Esophagus squamous epithelium (tissue), 5 donors: ENCODE results near the gene INAVA. TPM values are rescaled to one million over a fixed set of nuclear protein-coding genes. Genes with fewer than 3 reads are reported as not detected.

Source experiments
- DNase-seq: peaks from one replicate; lab custom pipeline; 2025; lab: John Stamatoyannopoulos, UW
- H3K27ac ChIP-seq, 4 donors: fragments of 200-600 bp; sonication (generic); one replicate each; pipeline ENCODE4 v1.5.1; 2016 to 2019; ENCODE audit warnings: mild to moderate bottlenecking in 1 of 4
- H3K27me3 ChIP-seq, 4 donors: fragments of 200-600 bp; sonication (generic); 1 replicate in 3 of 4; 2 replicates in 1 of 4; pipeline versions ENCODE4 v1.5.1 to v1.6.0; 2017 to 2021; ENCODE audit warnings: antibody characterized with exemption in 1 of 4
- H3K36me3 ChIP-seq, 3 donors: fragments of 200-600 bp; sonication (generic); one replicate each; pipeline ENCODE4 v1.5.1; 2016 to 2019
- H3K4me1 ChIP-seq, 3 donors: fragments of 200-600 bp; sonication (generic); one replicate each; pipeline ENCODE4 v1.5.1; 2017 to 2019
- H3K4me3 ChIP-seq, 4 donors: fragments of 200-600 bp; sonication (generic); 1 replicate in 3 of 4; 2 replicates in 1 of 4; pipeline ENCODE4 v1.5.1; 2016 to 2019; ENCODE audit warnings: mild to moderate bottlenecking in 2 of 4, moderate library complexity in 1 of 4
- H3K9me3 ChIP-seq, 3 donors: fragments of 200-600 bp; sonication (generic); one replicate each; pipeline ENCODE4 v1.5.1; 2016 to 2019
- POLR2A ChIP-seq, 4 donors: fragments of 450-650 bp; IDR thresholded peaks; one replicate each; pipeline ENCODE4 v1.6.1; 2017; ENCODE audit warnings: antibody characterized with exemption in 4 of 4, mild to moderate bottlenecking in 4 of 4, moderate library complexity in 3 of 4
- WGBS, 2 donors: methylation state at CpG; one replicate each; pipeline ENCODE4 v1.1.5; 2018; 5-methylcytosine and 5-hydroxymethylcytosine counted together
- intact Hi-C: fragments of 100-400 bp; cut with DNase I; formaldehyde crosslinking; loops from one replicate; pipeline ENCODE4 v1.15.0; 2022
- total RNA-seq, 4 donors: library from RNA; depleted of rRNA; stranded (reverse); fragments of >200 nt; gene quantifications; one replicate each; pipeline ENCODE4 v1.1.0, GENCODE V29; 2016
- TF ChIP-seq, protein P1 (sequence below), 6 experiments: fragments of 450-650 bp in 4 of 6; fragments of 200-600 bp in 2 of 6; sonication (generic) in 2 of 6; IDR thresholded peaks; one replicate each; pipeline ENCODE4 v1.5.1; 2016 to 2019; ENCODE audit warnings: antibody characterized with exemption in 6 of 6, mild to moderate bottlenecking in 4 of 6, moderate library complexity in 4 of 6
- donor health status: DM: yes; HTN: yes; CAD: no.

INAVA gene
- total RNA-seq, 4 donors from 2014 or later = 45.6 to 102 (median 58.4) TPM

DNA sequence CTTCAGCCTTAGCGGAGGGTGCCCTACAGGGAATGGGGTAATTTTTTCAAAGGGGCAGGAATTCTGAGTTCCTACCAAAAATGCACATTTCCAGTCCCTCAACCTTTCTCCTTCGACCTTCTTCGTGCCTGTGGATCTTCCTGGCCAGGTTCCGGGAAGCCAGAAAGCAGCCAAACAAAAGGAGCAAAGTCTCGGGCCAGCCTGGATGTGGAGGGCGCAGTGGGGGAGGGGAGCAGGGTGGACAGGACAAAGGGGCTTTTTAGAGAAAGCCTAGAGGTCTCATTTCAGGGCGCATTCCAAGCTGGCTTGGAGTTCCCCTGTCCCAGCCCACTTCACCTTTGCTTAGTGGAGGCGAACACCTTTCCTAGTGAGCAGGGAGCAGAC lies 2.9 kb upstream of the INAVA start:
- Histone ChIP-seq H3K4me1 (peaks cover 12 to 59% (median 26%) of the 10 kb centered on the region in 3 donors), H3K27me3 (peaks cover 0 to 55% (median 0%) of the 10 kb centered on the region in 4 donors), H3K9me3 (no peaks in the 10 kb centered on the region), H3K4me3 (peak overlapping the region; percentile 39 to 78 (median 54)), H3K27ac (peak overlapping the region in 1 of 4 donors; percentile 78), H3K36me3 (no peaks in the 10 kb centered on the region)
- intact Hi-C loops = no loop called here
- DNase-seq = no peak
- WGBS, 2 donors = 27 to 38% methylated on average over 5 to 7 of the region's 8 CpGs
- TF ChIP-seq, protein P1, sequence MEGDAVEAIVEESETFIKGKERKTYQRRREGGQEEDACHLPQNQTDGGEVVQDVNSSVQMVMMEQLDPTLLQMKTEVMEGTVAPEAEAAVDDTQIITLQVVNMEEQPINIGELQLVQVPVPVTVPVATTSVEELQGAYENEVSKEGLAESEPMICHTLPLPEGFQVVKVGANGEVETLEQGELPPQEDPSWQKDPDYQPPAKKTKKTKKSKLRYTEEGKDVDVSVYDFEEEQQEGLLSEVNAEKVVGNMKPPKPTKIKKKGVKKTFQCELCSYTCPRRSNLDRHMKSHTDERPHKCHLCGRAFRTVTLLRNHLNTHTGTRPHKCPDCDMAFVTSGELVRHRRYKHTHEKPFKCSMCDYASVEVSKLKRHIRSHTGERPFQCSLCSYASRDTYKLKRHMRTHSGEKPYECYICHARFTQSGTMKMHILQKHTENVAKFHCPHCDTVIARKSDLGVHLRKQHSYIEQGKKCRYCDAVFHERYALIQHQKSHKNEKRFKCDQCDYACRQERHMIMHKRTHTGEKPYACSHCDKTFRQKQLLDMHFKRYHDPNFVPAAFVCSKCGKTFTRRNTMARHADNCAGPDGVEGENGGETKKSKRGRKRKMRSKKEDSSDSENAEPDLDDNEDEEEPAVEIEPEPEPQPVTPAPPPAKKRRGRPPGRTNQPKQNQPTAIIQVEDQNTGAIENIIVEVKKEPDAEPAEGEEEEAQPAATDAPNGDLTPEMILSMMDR (IDR thresholded peaks at IDR 0.05) = no peak

DNA sequence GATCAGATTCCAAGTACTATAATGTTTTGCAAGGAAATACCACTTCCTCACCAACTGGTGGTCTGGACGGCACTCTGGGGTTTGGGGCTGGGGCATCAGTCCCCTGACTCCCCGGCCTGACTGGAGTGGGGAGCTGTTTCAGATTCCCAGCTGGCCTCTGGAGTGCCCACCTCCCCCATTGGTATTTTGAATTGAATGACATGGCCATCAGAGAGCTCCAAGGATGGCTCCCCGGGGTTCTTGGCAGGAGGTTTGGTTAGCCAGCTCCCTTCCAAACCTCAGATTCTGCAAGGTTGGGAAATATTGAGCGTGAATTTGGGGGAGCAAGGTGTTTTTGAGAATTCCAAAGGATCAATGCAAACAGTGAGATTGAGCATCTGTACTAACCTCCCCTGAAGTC lies 2.2 kb upstream of the INAVA start:
- DNase-seq = no peak
- no peaks in the 10 kb centered on the region for H3K36me3 ChIP-seq
- H3K27me3 ChIP-seq = peaks cover 0 to 54% (median 0%) of the 10 kb centered on the region in 4 donors
- no peak for TF ChIP-seq POLR2A (IDR thresholded peaks at IDR 0.05)
- TF ChIP-seq, protein P1 (IDR thresholded peaks at IDR 0.05) = no peak
- 54 to 60% methylated on average over 3 to 4 of the region's 4 CpGs for WGBS, 2 donors
- H3K4me3 ChIP-seq = no peak overlapping the region
- intact Hi-C loops = no loop called here
- peaks cover 12 to 67% (median 31%) of the 10 kb centered on the region in 3 donors for H3K4me1 ChIP-seq
- no peak overlapping the region for H3K27ac ChIP-seq
- H3K9me3 ChIP-seq = no peaks in the 10 kb centered on the region

DNA sequence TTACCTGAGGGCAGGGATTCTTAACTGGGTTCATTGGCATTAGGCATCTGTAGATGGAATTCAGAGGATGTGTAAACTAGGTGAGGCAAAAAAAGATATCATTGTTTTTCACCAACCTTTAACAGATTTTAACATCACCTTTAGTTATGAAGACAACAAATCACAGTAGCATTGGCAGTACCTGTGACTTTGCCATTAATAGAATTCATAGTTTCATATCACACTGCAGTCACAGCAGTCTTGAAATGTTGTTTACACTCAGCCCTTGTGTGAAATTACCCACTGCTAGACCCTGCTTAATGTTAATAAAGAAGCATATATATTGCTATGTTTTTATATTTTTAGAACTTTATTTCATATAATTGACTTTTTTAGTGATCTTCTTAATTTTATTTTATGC lies 1.7 kb upstream of the INAVA start:
- TF ChIP-seq, protein P1 (IDR thresholded peaks at IDR 0.05) = no peak
- TF ChIP-seq POLR2A (IDR thresholded peaks at IDR 0.05) = no peak
- H3K36me3 ChIP-seq = peaks cover 0 to 3% (median 0%) of the 10 kb centered on the region in 3 donors
- no peak overlapping the region for H3K4me3 ChIP-seq
- peak overlapping the region in 2 of 4 donors; percentile 94 to 96 for H3K27ac ChIP-seq
- peaks cover 0 to 50% (median 0%) of the 10 kb centered on the region in 4 donors for H3K27me3 ChIP-seq
- no peak for DNase-seq
- intact Hi-C loops = no loop called here
- H3K4me1 ChIP-seq = peaks cover 14 to 71% (median 35%) of the 10 kb centered on the region in 3 donors
- no peaks in the 10 kb centered on the region for H3K9me3 ChIP-seq

DNA sequence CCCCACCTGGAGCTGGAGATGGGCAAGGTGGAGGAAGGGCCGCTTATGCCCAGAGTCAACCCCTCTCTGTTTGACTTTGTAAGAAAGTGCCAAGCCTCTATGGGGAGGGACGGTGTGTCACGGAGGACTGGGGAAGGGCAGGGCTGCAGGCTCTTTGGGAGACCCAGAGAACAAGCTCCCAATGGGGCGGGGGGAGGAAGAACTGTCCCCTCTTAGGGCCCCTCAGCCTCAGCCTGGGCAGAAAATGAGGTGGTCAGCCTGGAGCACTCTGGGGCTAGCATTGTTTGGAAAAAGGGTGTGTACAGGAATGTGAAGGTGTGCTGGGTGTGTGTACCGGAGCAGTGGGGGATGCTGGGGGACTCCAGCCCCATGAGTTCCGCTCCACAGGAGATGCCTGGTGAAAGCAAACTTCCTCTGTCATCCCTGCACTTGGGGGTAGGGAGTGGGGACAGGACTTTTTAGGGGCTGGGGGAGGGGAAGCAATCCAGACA lies 1.2 kb upstream of the INAVA start:
- intact Hi-C loops = no loop called here
- 31 to 48% methylated on average over 4 to 6 of the region's 6 CpGs for WGBS, 2 donors
- Histone ChIP-seq H3K27me3 (peaks cover 0 to 46% (median 0%) of the 10 kb centered on the region in 4 donors), H3K27ac (peak overlapping the region in 3 of 4 donors; percentile 94 to 96 (median 95)), H3K9me3 (no peaks in the 10 kb centered on the region), H3K4me3 (no peak overlapping the region), H3K4me1 (peaks cover 19 to 76% (median 40%) of the 10 kb centered on the region in 3 donors), H3K36me3 (peaks cover 0 to 8% (median 0%) of the 10 kb centered on the region in 3 donors)
- TF ChIP-seq, protein P1 (IDR thresholded peaks at IDR 0.05) = no peak
- no peak for TF ChIP-seq POLR2A (IDR thresholded peaks at IDR 0.05)
- DNase-seq = no peak

DNA sequence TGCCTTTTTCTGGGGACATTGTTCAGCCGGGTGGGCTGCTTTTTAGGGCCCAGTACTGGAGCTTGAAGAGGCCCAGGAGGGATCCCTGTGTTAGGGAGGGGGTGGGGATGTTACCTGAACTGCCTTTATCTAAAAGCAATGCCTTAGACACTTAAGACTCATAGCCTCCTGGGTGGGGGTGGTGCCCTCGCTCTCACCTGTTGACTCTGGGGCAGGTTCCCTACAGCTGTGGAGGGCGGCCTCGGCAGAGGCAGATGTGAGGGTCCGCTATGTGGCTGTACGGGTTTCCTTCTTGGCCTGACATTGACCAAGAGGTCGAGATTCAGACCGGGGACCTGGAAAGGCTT lies 716 bp downstream of the INAVA start:
- 47 to 54% methylated on average over 3 to 6 of the region's 8 CpGs for WGBS, 2 donors
- intact Hi-C loops = no loop called here
- peak overlapping the region; percentile 61 to 71 (median 62) for H3K4me3 ChIP-seq

More for the DNA sequence above, 716 bp downstream of the INAVA start:
- Histone ChIP-seq H3K27ac (peak overlapping the region; percentile 84 to 96 (median 94)), H3K9me3 (no peaks in the 10 kb centered on the region), H3K27me3 (peaks cover 0 to 32% (median 0%) of the 10 kb centered on the region in 4 donors), H3K36me3 (peaks cover 0 to 27% (median 10%) of the 10 kb centered on the region in 3 donors), H3K4me1 (peaks cover 21 to 80% (median 40%) of the 10 kb centered on the region in 3 donors)
- DNase-seq = no peak
- no peak for TF ChIP-seq POLR2A (IDR thresholded peaks at IDR 0.05)
- TF ChIP-seq, protein P1 (IDR thresholded peaks at IDR 0.05) = no peak
